Measurements from ENCODE around the gene ST14.
"Not testable (repeated sequence)": the region's sequence is repeated elsewhere in the genome, so short reads cannot be mapped to it uniquely, and the experiment has no call there.

ST14 gene

GRCh38 chr11:130187096-130187495 lies 27.5 kb downstream of the ST14 start:
- Histone ChIP-seq H3K9ac (ENCODE audit: low read depth in 1 of 2, low read length in 2 of 2) (no peak overlapping the region), H3K27me3 (ENCODE audit: control insufficient read depth in 1 of 2, insufficient read depth in 2 of 2, low read length in 2 of 2) (no peaks in the 10 kb centered on the region), H3K4me3 (ENCODE audit: low read depth in 1 of 2, low read length in 2 of 2) (no peak overlapping the region), H3K9me3 (ENCODE audit: control insufficient read depth in 1 of 2, low read length in 2 of 2) (no peaks in the 10 kb centered on the region), H3K36me3 (ENCODE audit: control insufficient read depth in 1 of 2, insufficient read depth in 2 of 2, low read length in 2 of 2) (peaks cover 7 to 34% of the 10 kb centered on the region in 2 donors), H3K27ac (ENCODE audit: low read depth, low read length) (no peak overlapping the region), H3K4me1 (ENCODE audit: control insufficient read depth in 1 of 2, insufficient read depth in 2 of 2, low read length in 2 of 2) (peaks cover 34 to 53% of the 10 kb centered on the region in 2 donors)

- H3K27me3 ChIP-seq (ENCODE audit: control insufficient read depth in 1 of 2, insufficient read depth in 2 of 2, low read length in 2 of 2), result no peaks in the 10 kb centered on the region
- peaks cover 7 to 37% of the 10 kb centered on the region in 2 donors for H3K36me3 ChIP-seq (ENCODE audit: control insufficient read depth in 1 of 2, insufficient read depth in 2 of 2, low read length in 2 of 2)
- H3K4me3 ChIP-seq (ENCODE audit: low read depth in 1 of 2, low read length in 2 of 2), result no peak overlapping the region
- H3K9me3 ChIP-seq (ENCODE audit: control insufficient read depth in 1 of 2, low read length in 2 of 2), result no peaks in the 10 kb centered on the region
- H3K9ac ChIP-seq (ENCODE audit: low read depth in 1 of 2, low read length in 2 of 2), result no peak overlapping the region
- no peak overlapping the region for H3K27ac ChIP-seq (ENCODE audit: low read depth, low read length)
- peaks cover 43 to 54% of the 10 kb centered on the region in 2 donors for H3K4me1 ChIP-seq (ENCODE audit: control insufficient read depth in 1 of 2, insufficient read depth in 2 of 2, low read length in 2 of 2)
Measured at GRCh38 chr11:130188047-130188446, 28.5 kb downstream of the ST14 start.

- H3K27ac ChIP-seq (ENCODE audit: low read depth, low read length), result peak overlapping the region; percentile 80
- H3K4me3 ChIP-seq (ENCODE audit: low read depth in 1 of 2, low read length in 2 of 2), result peak overlapping the region in 1 of 2 donors; percentile 11
- H3K27me3 ChIP-seq (ENCODE audit: control insufficient read depth in 1 of 2, insufficient read depth in 2 of 2, low read length in 2 of 2), result no peaks in the 10 kb centered on the region
- no peaks in the 10 kb centered on the region for H3K9me3 ChIP-seq (ENCODE audit: control insufficient read depth in 1 of 2, low read length in 2 of 2)
- H3K4me1 ChIP-seq (ENCODE audit: control insufficient read depth in 1 of 2, insufficient read depth in 2 of 2, low read length in 2 of 2), result peaks cover 46 to 56% of the 10 kb centered on the region in 2 donors
- H3K9ac ChIP-seq (ENCODE audit: low read depth in 1 of 2, low read length in 2 of 2), result peak overlapping the region; percentile 18 to 30
- H3K36me3 ChIP-seq (ENCODE audit: control insufficient read depth in 1 of 2, insufficient read depth in 2 of 2, low read length in 2 of 2), result peaks cover 7 to 39% of the 10 kb centered on the region in 2 donors
Measured at GRCh38 chr11:130188585-130189347, 29.2 kb downstream of the ST14 start.

DNA sequence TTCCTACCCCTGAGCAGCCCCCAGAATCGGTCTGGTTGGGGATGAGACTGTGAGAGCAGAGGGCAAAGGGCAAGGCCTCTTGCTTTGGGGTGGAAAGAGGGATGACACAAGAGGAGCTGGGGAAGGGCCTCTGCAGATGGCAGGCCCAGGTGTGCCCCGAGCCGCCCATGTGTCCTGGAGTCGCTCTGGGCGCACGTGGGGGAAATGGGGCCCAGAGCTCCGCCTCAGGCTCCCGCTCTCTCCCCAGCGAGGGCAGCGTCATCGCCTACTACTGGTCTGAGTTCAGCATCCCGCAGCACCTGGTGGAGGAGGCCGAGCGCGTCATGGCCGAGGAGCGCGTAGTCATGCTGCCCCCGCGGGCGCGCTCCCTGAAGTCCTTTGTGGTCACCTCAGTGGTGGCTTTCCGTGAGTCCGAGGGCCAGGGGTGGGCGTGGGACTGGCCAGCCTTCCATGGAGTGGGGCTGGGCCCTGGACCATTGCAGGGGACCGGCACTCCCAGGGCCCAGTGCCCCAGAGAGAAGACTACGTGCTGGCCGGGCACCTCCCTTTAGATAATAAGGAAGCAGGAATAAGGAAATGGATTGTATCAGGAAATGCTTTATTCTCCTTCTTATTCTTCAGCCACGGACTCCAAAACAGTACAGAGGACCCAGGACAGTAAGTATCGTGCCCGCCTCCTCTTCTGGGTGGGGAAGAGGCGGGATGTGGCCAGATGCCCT lies 30.1 kb downstream of the ST14 start:
- H3K4me3 ChIP-seq (ENCODE audit: low read depth in 1 of 2, low read length in 2 of 2), result peak overlapping the region; percentile 32 to 35
- H3K27ac ChIP-seq (ENCODE audit: low read depth, low read length), result peak overlapping the region; percentile 80
- peak overlapping the region; percentile 15 to 64 for H3K9ac ChIP-seq (ENCODE audit: low read depth in 1 of 2, low read length in 2 of 2)
- H3K4me1 ChIP-seq (ENCODE audit: control insufficient read depth in 1 of 2, insufficient read depth in 2 of 2, low read length in 2 of 2), result peaks cover 50 to 55% of the 10 kb centered on the region in 2 donors
- H3K36me3 ChIP-seq (ENCODE audit: control insufficient read depth in 1 of 2, insufficient read depth in 2 of 2, low read length in 2 of 2), result peaks cover 10 to 42% of the 10 kb centered on the region in 2 donors
- H3K9me3 ChIP-seq (ENCODE audit: control insufficient read depth in 1 of 2, low read length in 2 of 2), result no peaks in the 10 kb centered on the region
- H3K27me3 ChIP-seq (ENCODE audit: control insufficient read depth in 1 of 2, insufficient read depth in 2 of 2, low read length in 2 of 2), result no peaks in the 10 kb centered on the region

DNA sequence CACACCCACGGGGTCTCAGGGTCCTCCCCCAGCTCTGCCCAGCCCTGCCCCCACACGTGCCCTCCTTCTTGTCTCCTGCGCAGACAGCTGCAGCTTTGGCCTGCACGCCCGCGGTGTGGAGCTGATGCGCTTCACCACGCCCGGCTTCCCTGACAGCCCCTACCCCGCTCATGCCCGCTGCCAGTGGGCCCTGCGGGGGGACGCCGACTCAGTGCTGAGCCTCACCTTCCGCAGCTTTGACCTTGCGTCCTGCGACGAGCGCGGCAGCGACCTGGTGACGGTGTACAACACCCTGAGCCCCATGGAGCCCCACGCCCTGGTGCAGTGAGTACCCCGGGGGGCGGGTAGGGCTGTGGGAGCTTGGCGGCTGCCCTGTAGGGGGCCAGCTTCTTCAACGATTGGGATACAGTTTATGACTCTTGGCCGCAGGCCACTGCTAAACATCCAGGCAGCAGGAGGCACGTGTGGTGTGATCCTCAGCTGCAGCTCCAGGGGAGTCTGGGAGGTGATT lies 30.8 kb downstream of the ST14 start:
- peak overlapping the region in 1 of 2 donors; percentile 64 for H3K9ac ChIP-seq (ENCODE audit: low read depth in 1 of 2, low read length in 2 of 2)
- H3K27ac ChIP-seq (ENCODE audit: low read depth, low read length), result peak overlapping the region; percentile 80
- no peaks in the 10 kb centered on the region for H3K27me3 ChIP-seq (ENCODE audit: control insufficient read depth in 1 of 2, insufficient read depth in 2 of 2, low read length in 2 of 2)
- no peaks in the 10 kb centered on the region for H3K9me3 ChIP-seq (ENCODE audit: control insufficient read depth in 1 of 2, low read length in 2 of 2)
- H3K4me1 ChIP-seq (ENCODE audit: control insufficient read depth in 1 of 2, insufficient read depth in 2 of 2, low read length in 2 of 2), result peaks cover 50 to 55% of the 10 kb centered on the region in 2 donors
- peaks cover 14 to 50% of the 10 kb centered on the region in 2 donors for H3K36me3 ChIP-seq (ENCODE audit: control insufficient read depth in 1 of 2, insufficient read depth in 2 of 2, low read length in 2 of 2)
- peak overlapping the region; percentile 32 to 35 for H3K4me3 ChIP-seq (ENCODE audit: low read depth in 1 of 2, low read length in 2 of 2)

GRCh38 chr11:130191896-130192295 lies 32.3 kb downstream of the ST14 start:
- no peaks in the 10 kb centered on the region for H3K9me3 ChIP-seq (ENCODE audit: control insufficient read depth in 1 of 2, low read length in 2 of 2)
- peaks cover 48 to 53% of the 10 kb centered on the region in 2 donors for H3K4me1 ChIP-seq (ENCODE audit: control insufficient read depth in 1 of 2, insufficient read depth in 2 of 2, low read length in 2 of 2)
- H3K27me3 ChIP-seq (ENCODE audit: control insufficient read depth in 1 of 2, insufficient read depth in 2 of 2, low read length in 2 of 2), result no peaks in the 10 kb centered on the region
- H3K9ac ChIP-seq (ENCODE audit: low read depth in 1 of 2, low read length in 2 of 2), result no peak overlapping the region
- H3K4me3 ChIP-seq (ENCODE audit: low read depth in 1 of 2, low read length in 2 of 2), result no peak overlapping the region
- H3K36me3 ChIP-seq (ENCODE audit: control insufficient read depth in 1 of 2, insufficient read depth in 2 of 2, low read length in 2 of 2), result peaks cover 20 to 60% of the 10 kb centered on the region in 2 donors
- no peak overlapping the region for H3K27ac ChIP-seq (ENCODE audit: low read depth, low read length)

- H3K36me3 ChIP-seq (ENCODE audit: control insufficient read depth in 1 of 2, insufficient read depth in 2 of 2, low read length in 2 of 2), result peaks cover 22 to 70% of the 10 kb centered on the region in 2 donors
- H3K27ac ChIP-seq (ENCODE audit: low read depth, low read length), result peak overlapping the region; percentile 62
- H3K4me3 ChIP-seq (ENCODE audit: low read depth in 1 of 2, low read length in 2 of 2), result no peak overlapping the region
- H3K9me3 ChIP-seq (ENCODE audit: control insufficient read depth in 1 of 2, low read length in 2 of 2), result no peaks in the 10 kb centered on the region
- no peaks in the 10 kb centered on the region for H3K27me3 ChIP-seq (ENCODE audit: control insufficient read depth in 1 of 2, insufficient read depth in 2 of 2, low read length in 2 of 2)
- no peak overlapping the region for H3K9ac ChIP-seq (ENCODE audit: low read depth in 1 of 2, low read length in 2 of 2)
- H3K4me1 ChIP-seq (ENCODE audit: control insufficient read depth in 1 of 2, insufficient read depth in 2 of 2, low read length in 2 of 2), result peaks cover 40 to 44% of the 10 kb centered on the region in 2 donors
Measured at GRCh38 chr11:130192845-130193267, 33.3 kb downstream of the ST14 start.

GRCh38 chr11:130193551-130193950 lies 34.0 kb downstream of the ST14 start:
- not testable (repeated sequence) for H3K9ac ChIP-seq (ENCODE audit: low read depth in 1 of 2, low read length in 2 of 2); H3K4me3 ChIP-seq (ENCODE audit: low read depth in 1 of 2, low read length in 2 of 2); H3K27me3 ChIP-seq (ENCODE audit: control insufficient read depth in 1 of 2, insufficient read depth in 2 of 2, low read length in 2 of 2); H3K9me3 ChIP-seq (ENCODE audit: control insufficient read depth in 1 of 2, low read length in 2 of 2)
- peaks cover 26 to 69% of the 10 kb centered on the region in 2 donors for H3K36me3 ChIP-seq (ENCODE audit: control insufficient read depth in 1 of 2, insufficient read depth in 2 of 2, low read length in 2 of 2)
- peak overlapping the region; percentile 62 for H3K27ac ChIP-seq (ENCODE audit: low read depth, low read length)
- peaks cover 35 to 37% of the 10 kb centered on the region in 2 donors for H3K4me1 ChIP-seq (ENCODE audit: control insufficient read depth in 1 of 2, insufficient read depth in 2 of 2, low read length in 2 of 2)

DNA sequence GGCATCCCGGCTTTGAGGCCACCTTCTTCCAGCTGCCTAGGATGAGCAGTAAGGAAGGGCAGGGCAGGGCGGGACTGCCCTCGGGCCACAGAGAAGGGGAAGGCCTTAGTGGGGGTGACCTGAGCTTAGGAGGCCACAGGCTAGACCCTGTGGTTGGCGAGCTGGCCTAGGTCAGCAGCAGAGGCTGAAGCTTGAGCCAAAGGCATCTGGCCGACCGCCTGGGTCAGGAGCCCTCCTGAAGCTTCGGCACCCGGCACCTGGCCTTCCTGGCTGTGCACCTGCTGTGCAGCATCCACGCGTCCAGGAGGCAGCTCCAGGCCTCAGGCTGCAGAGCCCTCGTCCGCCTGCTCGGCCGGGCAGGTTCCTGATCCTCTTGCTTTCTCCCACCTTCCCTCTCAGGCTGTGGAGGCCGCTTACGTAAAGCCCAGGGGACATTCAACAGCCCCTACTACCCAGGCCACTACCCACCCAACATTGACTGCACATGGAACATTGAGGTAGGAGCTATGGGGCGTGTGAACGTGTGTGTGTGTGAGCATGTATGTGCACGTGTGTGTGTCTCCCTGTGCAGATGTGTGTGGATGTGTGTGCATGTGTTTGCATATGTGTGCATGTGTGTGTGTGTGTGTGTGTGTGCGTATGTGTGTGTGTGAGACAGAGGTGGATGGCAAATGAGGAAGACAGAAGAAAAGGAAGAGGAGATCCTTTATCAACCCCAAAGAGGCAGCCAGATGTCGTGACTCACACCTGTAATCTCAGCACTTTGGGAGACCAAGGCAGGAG lies 34.9 kb downstream of the ST14 start:
- Histone ChIP-seq H3K4me1 (ENCODE audit: control insufficient read depth in 1 of 2, insufficient read depth in 2 of 2, low read length in 2 of 2) (peaks cover 26 to 28% of the 10 kb centered on the region in 2 donors), H3K4me3 (ENCODE audit: low read depth in 1 of 2, low read length in 2 of 2) (no peak overlapping the region), H3K27me3 (ENCODE audit: control insufficient read depth in 1 of 2, insufficient read depth in 2 of 2, low read length in 2 of 2) (no peaks in the 10 kb centered on the region), H3K27ac (ENCODE audit: low read depth, low read length) (no peak overlapping the region), H3K36me3 (ENCODE audit: control insufficient read depth in 1 of 2, insufficient read depth in 2 of 2, low read length in 2 of 2) (peaks cover 31 to 74% of the 10 kb centered on the region in 2 donors), H3K9me3 (ENCODE audit: control insufficient read depth in 1 of 2, low read length in 2 of 2) (no peaks in the 10 kb centered on the region), H3K9ac (ENCODE audit: low read depth in 1 of 2, low read length in 2 of 2) (no peak overlapping the region)

Measured in duodenal mucosa (tissue), 2 donors.